MCF 10A (cell line): Measurements from ENCODE around the gene APC2. TPM values are rescaled to one million over a fixed set of nuclear protein-coding genes. Genes with fewer than 3 reads are reported as not detected.
A peak's percentile ranks its signal among the peaks of the same experiment; 100 is the strongest.

Experiments used
- BruUV-seq: library from RNA; stranded (reverse); fragments of 400-500 nt; replicated peaks from 2 replicates; lab custom pipeline; 2021; lab: Mats Ljungman, UMichigan
- CTCF ChIA-PET: fragments of 300-600 bp; sonication (Branson Sonifier 250); formaldehyde crosslinking; extraction: SDS; loops from one replicate; lab custom pipeline; 2021; ENCODE audit warnings: antibody characterized with exemption, inconsistent platforms; lab: Yijun Ruan, JAX
- POLR2A ChIA-PET: fragments of 300-600, 350-650 bp; sonication (Branson Sonifier 250); formaldehyde crosslinking; extraction: SDS; loops from one replicate; lab custom pipeline; 2020; ENCODE audit warnings: antibody characterized with exemption, inconsistent platforms; lab: Yijun Ruan, JAX
- DNase-seq: peaks from one replicate; pipeline ENCODE4 v3.0.0-alpha.2; 2018; ENCODE audit not compliant: unreplicated experiment
- H3K27ac Mint-ChIP-seq: one replicate; pipeline ENCODE4 v1.8.0; 2022; ENCODE audit warnings: mild to moderate bottlenecking, low read depth, mixed read lengths; ENCODE audit not compliant: unreplicated experiment
- H3K27me3 Mint-ChIP-seq: one replicate; pipeline ENCODE4 v1.8.0; 2022; ENCODE audit warnings: mixed read lengths; ENCODE audit not compliant: insufficient read depth, unreplicated experiment
- H3K36me3 Mint-ChIP-seq: one replicate; pipeline ENCODE4 v1.8.0; 2022; ENCODE audit warnings: mild to moderate bottlenecking, moderate library complexity, mixed read lengths; ENCODE audit not compliant: insufficient read depth, unreplicated experiment
- H3K4me1 Mint-ChIP-seq: one replicate; pipeline ENCODE4 v1.8.0; 2022; ENCODE audit warnings: mixed read lengths; ENCODE audit not compliant: insufficient read depth, unreplicated experiment
- H3K4me3 Mint-ChIP-seq: one replicate; pipeline ENCODE4 v1.8.0; 2022; ENCODE audit warnings: mild to moderate bottlenecking, moderate library complexity, mixed read lengths; ENCODE audit not compliant: unreplicated experiment
- H3K9me3 Mint-ChIP-seq: one replicate; pipeline ENCODE4 v1.8.0; 2022; ENCODE audit warnings: mixed read lengths; ENCODE audit not compliant: unreplicated experiment
- intact Hi-C: fragments of 100-400 bp; cut with micrococcal nuclease; formaldehyde crosslinking; loops from 2 replicates; pipeline ENCODE4 v1.14.1; 2022
- total RNA-seq: library from RNA; stranded (reverse); gene quantifications from 2 replicates; pipeline ENCODE4 v1.2.3, GENCODE V29; 2022
- TF ChIP-seq, protein P1 (sequence below): fragments of 200-600 bp; IDR thresholded peaks from one replicate; pipeline ENCODE4 v1.8.0; 2022; ENCODE audit warnings: antibody characterized with exemption, mild to moderate bottlenecking; ENCODE audit not compliant: unreplicated experiment

The APC2 gene
- total RNA-seq, 1 experiment from 2014 or later, result 0.23 TPM

GRCh38 chr19:1460033-1460995 lies 10.4 kb downstream of the APC2 start:
- CTCF ChIA-PET, result interaction anchor here (0.6 to 1.0 kb wide), 2 partner anchors 15 to 24 kb away, joined by 4 to 6 read pairs; no protein-coding TSS in a partner anchor
- Mint-ChIP-seq H3K27me3 (no peaks in the 10 kb centered on the region), H3K4me3 (no peak overlapping the region), H3K36me3 (peaks cover 16% of the 10 kb centered on the region), H3K27ac (no peak overlapping the region), H3K4me1 (no peaks in the 10 kb centered on the region), H3K9me3 (no peaks in the 10 kb centered on the region)
- no peak for DNase-seq
- POLR2A ChIA-PET, result interaction anchor here (1.2 kb wide), 1 partner anchor 11 kb away, joined by 4 read pairs; no protein-coding TSS in a partner anchor
- intact Hi-C loops, result no loop called here
- no TSS peak for BruUV-seq
- TF ChIP-seq, protein P1, sequence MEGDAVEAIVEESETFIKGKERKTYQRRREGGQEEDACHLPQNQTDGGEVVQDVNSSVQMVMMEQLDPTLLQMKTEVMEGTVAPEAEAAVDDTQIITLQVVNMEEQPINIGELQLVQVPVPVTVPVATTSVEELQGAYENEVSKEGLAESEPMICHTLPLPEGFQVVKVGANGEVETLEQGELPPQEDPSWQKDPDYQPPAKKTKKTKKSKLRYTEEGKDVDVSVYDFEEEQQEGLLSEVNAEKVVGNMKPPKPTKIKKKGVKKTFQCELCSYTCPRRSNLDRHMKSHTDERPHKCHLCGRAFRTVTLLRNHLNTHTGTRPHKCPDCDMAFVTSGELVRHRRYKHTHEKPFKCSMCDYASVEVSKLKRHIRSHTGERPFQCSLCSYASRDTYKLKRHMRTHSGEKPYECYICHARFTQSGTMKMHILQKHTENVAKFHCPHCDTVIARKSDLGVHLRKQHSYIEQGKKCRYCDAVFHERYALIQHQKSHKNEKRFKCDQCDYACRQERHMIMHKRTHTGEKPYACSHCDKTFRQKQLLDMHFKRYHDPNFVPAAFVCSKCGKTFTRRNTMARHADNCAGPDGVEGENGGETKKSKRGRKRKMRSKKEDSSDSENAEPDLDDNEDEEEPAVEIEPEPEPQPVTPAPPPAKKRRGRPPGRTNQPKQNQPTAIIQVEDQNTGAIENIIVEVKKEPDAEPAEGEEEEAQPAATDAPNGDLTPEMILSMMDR, result no peak

DNA sequence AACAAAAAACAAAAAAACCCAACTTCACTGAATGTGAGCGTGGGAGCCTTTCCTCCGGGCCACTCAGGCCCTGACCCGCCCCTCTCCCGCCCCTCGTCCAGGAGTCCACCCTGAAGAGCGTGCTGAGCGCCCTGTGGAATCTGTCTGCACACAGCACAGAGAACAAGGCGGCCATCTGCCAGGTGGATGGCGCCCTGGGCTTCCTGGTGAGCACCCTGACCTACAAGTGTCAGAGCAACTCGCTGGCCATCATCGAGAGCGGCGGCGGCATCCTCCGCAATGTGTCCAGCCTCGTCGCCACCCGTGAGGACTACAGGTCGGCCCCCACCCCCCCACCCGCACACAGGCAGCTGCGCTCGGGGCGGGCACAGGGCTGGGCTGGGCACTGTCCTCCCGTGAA lies 11.9 kb downstream of the APC2 start:
- TF ChIP-seq, protein P1, result no peak
- H3K9me3 Mint-ChIP-seq, result no peaks in the 10 kb centered on the region
- intact Hi-C loops, result no loop called here
- H3K27me3 Mint-ChIP-seq, result no peaks in the 10 kb centered on the region
- POLR2A ChIA-PET, result interaction anchor here (1.2 kb wide), 1 partner anchor 10 kb away, joined by 4 read pairs; no protein-coding TSS in a partner anchor
- BruUV-seq, result no TSS peak
- CTCF ChIA-PET, result interaction anchor here (0.6 kb wide), 1 partner anchor 9 kb away, joined by 3 read pairs; no protein-coding TSS in a partner anchor
- H3K27ac Mint-ChIP-seq, result no peak overlapping the region
- DNase-seq, result no peak
- H3K4me3 Mint-ChIP-seq, result no peak overlapping the region
- H3K36me3 Mint-ChIP-seq, result peaks cover 12% of the 10 kb centered on the region
- no peaks in the 10 kb centered on the region for H3K4me1 Mint-ChIP-seq

DNA sequence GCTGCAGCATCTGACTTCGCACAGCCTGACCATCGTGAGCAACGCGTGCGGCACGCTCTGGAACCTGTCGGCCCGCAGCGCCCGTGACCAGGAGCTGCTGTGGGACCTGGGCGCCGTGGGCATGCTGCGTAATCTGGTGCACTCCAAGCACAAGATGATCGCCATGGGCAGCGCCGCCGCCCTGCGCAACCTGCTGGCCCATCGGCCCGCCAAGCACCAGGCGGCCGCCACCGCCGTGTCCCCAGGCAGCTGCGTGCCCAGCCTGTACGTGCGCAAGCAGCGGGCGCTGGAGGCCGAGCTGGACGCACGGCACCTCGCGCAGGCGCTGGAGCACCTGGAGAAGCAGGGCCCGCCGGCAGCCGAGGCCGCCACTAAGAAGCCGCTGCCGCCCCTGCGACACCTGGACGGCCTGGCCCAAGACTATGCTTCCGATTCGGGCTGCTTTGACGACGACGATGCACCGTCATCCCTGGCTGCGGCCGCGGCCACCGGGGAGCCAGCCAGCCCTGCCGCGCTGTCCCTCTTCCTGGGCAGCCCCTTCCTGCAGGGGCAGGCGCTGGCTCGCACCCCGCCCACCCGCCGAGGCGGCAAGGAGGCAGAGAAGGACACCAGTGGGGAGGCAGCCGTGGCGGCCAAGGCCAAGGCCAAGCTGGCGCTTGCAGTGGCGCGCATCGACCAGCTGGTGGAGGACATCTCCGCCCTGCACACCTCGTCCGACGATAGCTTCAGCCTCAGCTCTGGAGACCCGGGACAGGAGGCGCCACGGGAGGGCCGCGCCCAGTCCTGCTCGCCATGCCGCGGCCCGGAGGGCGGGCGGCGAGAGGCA lies 15.5 kb downstream of the APC2 start:
- Mint-ChIP-seq H3K4me3 (no peak overlapping the region), H3K4me1 (no peaks in the 10 kb centered on the region), H3K27me3 (no peaks in the 10 kb centered on the region), H3K27ac (no peak overlapping the region), H3K36me3 (peaks cover 12% of the 10 kb centered on the region), H3K9me3 (no peaks in the 10 kb centered on the region)
- ChIA-PET POLR2A (interaction anchor here (0.8 to 1.2 kb wide), 2 partner anchors 11 to 26 kb away, joined by 4 to 5 read pairs; no protein-coding TSS in a partner anchor), CTCF (interaction anchor here (0.5 to 1.2 kb wide), 4 partner anchors 7 to 21 kb away, joined by 3 to 4 read pairs (median 3); no protein-coding TSS in a partner anchor)
- TF ChIP-seq, protein P1, result peak; percentile 33
- no TSS peak for BruUV-seq
- intact Hi-C loops, result loop anchor here (2.0 kb wide), 1 partner anchor 47 kb away; the partner anchor contains the start of gene ADAMTSL5
- peak; percentile 55 for DNase-seq
